CD4-positive, alpha-beta T cell treated with Interferon gamma for 1 hour (primary cell): ENCODE results near the gene ATP5PO.
"Not testable (repeated sequence)": the region's sequence is repeated elsewhere in the genome, so short reads cannot be mapped to it uniquely, and the experiment has no call there.

Experiments used
- DNase-seq: peaks from one replicate; pipeline ENCODE4 v3.0.0-alpha.2; 2020

Gene ATP5PO

DNA sequence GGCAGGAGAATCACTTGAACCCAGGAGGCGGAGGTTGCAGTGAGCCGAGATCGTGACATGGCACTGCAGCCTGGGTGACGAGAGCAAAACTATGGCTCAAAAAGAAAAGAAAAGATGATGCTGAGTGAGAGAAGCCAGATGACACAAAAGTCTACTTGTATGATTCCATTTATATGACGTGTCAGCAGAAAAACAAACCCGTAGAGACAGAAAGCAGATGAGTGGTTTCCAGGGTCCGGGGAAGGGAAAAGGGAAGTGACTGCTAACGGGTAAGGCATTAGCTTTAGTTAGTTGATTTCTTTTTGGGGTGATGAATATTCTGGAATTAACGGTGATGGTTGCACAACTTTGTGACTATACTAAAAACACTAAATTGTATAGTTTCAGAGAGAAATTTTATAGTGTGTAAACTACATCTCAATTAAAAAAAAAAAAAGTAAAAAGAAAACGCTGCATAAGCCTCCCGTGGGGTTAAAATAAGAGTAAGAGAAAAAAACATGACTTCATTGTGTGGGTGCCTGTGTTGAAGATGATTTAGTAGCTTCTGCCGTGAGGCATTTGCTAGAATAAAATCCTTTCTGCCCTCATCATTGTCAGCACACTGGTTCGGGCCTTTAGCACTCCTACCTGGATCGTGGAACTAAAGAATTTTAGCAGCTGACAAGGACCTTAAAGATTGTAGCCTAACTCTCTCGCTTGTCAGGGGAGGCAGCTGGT, 24.7 kb upstream of the ATP5PO start:
- DNase-seq, result no peak

GRCh38 chr21:33939226-33939625, 23.6 kb upstream of the ATP5PO start:
- DNase-seq, result no peak

DNA sequence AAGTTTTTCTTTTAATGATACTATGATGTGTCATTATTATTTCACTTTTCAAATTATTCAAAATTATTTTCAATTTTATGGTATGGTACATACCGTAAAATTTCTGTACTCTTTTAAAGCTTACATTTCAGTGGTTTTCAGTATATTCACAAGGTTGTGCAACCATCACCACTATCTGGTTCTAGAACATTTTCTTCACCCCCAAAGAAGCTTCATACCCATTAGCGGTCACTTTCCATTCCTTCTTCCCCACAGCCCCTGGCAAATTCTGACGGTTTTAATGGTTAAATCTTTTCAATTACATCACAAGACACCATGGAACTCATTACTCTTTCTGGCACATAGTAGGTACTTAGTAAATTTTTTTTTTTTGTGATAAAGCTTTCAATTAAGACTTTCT, 22.8 kb upstream of the ATP5PO start:
- DNase-seq, result no peak

DNA sequence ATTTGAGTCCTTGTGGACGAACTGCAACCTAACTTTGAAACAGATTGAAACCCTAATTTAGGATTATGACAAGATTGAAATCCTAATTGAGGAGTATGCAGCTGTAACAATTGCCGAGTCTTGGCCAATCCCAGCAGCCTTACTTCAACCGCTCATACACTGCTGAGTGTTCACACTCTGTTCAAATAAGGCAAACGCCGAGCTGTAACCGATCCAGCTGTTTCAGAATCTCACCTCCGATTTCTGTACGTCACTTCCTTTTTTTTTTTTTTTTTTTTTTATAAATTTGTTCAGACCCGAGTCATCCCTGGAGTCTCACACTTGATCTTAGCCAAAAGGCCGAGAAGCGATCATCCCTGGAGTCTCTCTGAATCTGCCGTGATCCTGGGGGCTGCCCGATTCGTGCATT, 22.3 kb upstream of the ATP5PO start:
- DNase-seq, result peak; percentile 59

DNA sequence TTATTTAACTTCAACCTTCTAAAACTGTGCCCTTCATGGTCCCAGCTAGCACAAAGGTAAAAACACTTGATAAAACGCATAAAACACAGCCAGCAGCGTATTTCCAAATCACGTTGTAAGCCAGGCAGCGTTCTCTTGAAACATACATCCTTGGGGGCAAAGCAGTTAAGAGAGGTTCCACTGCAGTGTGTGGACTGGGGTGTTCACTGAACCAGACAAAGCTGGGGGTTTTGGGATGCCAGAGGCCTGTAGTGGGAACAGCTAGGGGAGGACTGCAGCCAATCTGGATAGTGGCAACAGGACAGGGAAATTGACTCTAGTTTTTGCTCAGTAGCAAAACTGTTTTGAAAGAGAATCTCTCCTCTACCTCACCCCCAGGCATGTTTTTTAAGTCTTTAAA, 21.5 kb upstream of the ATP5PO start:
- DNase-seq, result no peak

- peak; percentile 30 for DNase-seq
These were observed 20.9 kb upstream of the ATP5PO start for GRCh38 chr21:33936301-33937038.

- DNase-seq, result no peak
These were observed 17.1 kb upstream of the ATP5PO start for GRCh38 chr21:33932731-33933130.

DNA sequence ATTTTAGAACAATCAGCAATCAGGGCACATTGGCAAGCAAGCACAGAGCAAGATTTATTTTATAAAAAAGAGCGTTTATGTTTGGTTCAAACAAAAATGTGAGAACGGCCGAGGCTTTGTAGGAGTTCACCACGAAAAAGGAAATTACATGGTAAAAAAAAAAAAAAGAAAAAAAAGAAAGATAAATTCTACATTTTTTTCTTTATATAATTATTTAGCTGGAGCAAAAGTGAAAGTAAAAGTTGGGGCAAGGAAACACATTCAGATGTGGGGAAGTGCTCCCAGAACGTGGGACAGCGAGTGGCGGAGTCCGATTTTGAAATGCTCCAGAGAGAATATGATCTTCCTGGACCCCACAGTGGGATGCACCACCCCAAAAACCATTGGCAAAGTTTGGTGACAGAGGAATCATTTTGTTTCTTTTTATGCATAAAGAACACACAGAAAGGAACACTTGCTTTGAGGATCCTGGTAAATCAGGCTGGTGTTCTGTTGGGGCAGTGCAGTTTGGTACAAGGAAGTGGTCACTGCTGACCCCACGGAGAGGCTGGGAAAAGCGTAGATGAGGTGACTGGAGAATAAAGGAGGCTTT, 16.3 kb upstream of the ATP5PO start:
- no peak for DNase-seq

DNA sequence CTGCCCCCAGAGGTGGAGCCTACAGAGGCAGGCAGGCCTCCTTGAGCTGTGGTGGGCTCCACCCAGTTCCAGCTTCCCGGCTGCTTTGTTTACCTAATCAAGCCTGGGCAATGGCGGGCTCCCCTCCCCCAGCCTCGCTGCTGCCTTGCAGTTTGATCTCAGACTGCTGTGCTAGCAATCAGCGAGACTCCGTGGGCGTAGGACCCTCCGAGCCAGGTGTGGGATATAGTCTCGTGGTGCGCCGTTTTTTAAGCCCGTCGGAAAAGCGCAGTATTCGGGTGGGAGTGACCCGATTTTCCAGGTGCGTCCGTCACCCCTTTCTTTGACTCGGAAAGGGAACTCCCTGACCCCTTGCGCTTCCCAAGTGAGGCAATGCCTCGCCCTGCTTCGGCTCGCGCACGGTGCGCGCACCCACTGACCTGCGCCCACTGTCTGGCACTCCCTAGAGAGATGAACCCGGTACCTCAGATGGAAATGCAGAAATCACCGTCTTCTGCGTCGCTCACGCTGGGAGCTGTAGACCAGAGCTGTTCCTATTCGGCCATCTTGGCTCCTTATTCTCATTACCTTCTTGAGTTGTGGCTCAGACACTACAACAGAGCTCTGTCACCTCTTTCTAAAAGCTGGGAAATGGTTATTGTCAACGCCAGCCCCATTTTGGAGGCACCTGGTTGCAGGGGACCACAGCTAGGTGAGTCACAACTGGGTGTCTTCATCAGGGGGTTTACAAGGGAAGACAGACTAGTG, 15.6 kb upstream of the ATP5PO start:
- peak; percentile 66 for DNase-seq

DNA sequence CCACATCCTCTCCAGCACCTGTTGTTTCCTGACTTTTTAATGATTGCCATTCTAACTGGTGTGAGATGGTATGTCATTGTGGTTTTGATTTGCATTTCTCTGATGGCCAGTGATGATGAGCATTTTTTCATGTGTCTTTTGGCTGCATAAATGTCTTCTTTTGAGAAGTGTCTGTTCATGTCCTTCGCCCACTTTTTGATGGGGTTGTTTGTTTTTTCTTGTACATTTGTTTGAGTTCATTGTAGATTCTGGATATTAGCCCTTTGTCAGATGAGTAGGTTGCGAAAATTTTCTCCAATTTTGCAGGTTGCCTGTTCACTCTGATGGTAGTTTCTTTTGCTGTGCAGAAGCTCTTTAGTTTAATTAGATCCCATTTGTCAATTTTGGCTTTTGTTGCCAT, 10.6 kb upstream of the ATP5PO start:
- DNase-seq, result not testable (repeated sequence)

DNA sequence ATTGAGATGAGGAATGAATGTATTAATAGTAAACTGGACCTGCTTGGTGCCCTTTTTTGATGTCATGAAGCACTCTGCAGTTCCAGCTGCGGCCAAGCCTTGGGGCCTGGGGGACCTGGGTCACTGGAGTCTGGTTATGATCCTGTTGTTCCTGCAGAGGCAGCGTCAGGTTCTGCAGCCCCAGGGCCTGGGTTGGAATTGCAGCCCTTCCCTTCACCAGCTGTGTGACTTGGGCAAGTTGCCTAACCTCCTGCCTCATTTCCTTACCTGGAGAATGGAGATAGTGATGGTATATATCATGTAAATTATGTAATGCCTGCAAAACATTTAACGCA, 9.1 kb upstream of the ATP5PO start:
- DNase-seq, result no peak

GRCh38 chr21:33924079-33924765, 8.6 kb upstream of the ATP5PO start:
- DNase-seq, result peak; percentile 74

- no peak for DNase-seq
These were observed 1.8 kb upstream of the ATP5PO start for GRCh38 chr21:33917421-33917820.

DNA sequence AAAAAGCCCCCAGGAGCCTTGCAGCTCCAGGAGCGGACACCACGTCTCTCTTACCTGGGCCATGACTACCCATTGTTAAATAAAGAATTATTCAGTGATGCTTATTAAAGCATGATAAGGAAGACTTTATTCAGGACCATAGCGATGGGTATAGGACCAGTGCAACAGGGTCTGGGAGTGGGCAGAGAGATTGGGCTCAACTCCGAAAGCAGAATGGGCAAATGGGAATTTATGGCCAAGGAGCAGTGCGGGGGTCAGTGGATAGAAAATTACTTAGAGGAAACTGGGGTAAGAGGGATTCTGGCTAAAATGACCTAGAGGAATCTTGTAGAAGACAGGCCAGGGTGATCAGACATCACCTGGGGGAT, 580 bp upstream of the ATP5PO start:
- DNase-seq, result no peak

GRCh38 chr21:33914188-33914587, 1.4 kb downstream of the ATP5PO start:
- no peak for DNase-seq

GRCh38 chr21:33909756-33910155, 5.8 kb downstream of the ATP5PO start:
- no peak for DNase-seq

DNA sequence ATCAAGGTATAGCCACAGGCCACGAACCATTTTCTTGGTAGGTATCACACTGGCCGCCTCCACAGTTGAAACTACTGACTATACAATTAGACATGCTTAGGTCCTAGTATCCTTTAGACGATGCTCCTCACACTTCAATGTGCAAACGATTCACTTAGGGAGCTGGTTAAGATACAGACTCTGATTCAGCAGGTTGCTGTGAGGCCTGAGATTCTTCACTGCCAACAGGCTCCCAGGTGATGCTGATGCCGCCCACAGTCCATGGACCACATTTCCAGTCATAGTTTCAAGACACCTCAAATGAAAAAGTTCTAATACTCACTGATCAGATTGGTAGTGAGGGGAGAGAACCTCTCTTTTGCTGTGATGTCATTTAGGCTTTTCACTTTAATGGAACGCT, 6.8 kb downstream of the ATP5PO start:
- no peak for DNase-seq

GRCh38 chr21:33904041-33904440, 11.6 kb downstream of the ATP5PO start:
- no peak for DNase-seq

DNA sequence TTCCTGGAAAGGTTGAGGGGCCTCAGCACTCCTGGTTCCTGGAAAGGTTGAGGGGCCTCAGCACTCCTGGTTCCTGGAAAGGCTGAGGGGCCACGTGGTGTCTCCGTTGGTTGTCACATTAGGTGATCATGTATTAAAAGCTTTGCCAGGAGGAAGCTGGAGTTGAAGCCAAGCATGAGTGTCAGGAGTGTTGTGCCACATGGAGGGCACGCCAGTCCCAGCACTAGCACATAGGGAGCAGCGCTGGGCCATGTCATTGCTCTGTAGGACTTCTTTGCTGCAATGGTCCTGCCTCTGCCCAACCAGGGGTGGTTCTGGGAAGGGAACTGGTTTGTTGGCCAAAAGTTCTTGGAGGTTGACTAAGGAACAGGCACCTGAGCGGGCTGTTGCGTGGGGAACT, 13.3 kb downstream of the ATP5PO start:
- no peak for DNase-seq

GRCh38 chr21:33901412-33902288, 14.0 kb downstream of the ATP5PO start:
- no peak for DNase-seq

- no peak for DNase-seq
These were observed 16.4 kb downstream of the ATP5PO start for GRCh38 chr21:33899199-33899598.

GRCh38 chr21:33898586-33898985, 17.0 kb downstream of the ATP5PO start:
- no peak for DNase-seq
